ENCODE results near the gene FMN2. TPM values are rescaled to one million over a fixed set of nuclear protein-coding genes. Genes with fewer than 3 reads are reported as not detected.

Gene FMN2
- total and polyA plus RNA-seq, 2 experiments from 2014 or later, result 0.97 TPM; not detected in 1

DNA sequence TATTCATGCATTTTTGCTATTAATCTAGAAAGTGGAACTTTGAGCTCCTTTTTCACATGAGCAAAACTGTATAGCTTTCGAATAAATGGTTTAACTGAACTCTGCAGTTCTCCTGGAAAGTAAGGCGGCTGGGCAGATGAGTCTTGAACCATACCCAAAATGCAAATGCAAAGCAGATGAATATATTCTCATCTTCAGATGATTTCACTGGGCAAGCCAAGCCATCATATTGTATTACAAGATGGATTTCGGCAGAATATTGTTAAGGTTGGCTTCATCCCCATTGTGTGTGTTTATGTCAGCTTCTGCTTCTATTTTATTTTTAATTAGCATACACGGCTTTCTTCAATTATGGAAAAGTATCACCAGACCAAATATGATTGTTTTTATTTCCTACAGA lies 310.6 kb downstream of the FMN2 start:
- Histone ChIP-seq H3K9me3 (ENCODE audit: low read depth) (no peaks in the 10 kb centered on the region), H4K20me1 (ENCODE audit: insufficient read depth, poor library complexity, severe bottlenecking) (no peaks in the 10 kb centered on the region), H3K79me2 (no peaks in the 10 kb centered on the region), H3K4me3 (no peak overlapping the region), H3K27me3 (no peaks in the 10 kb centered on the region), H3K36me3 (replicated peaks; ENCODE audit: insufficient read depth, low read depth) (no peaks in the 10 kb centered on the region), H3K4me2 (no peak overlapping the region), H3K9me2 (replicated peaks; ENCODE audit: insufficient read depth) (no peaks in the 10 kb centered on the region), H2AFZ (no peak overlapping the region), H3K4me1 (ENCODE audit: insufficient read depth) (peaks cover 27% of the 10 kb centered on the region), H3K27ac (peak overlapping the region; percentile 42)
- 83% methylated on average over 4 of the region's 4 CpGs for WGBS (ENCODE audit: low lambda C conversion rate, missing lambda C conversion rate)
- no peak for DNase-seq (ENCODE audit: low spot score)
- TF ChIP-seq EZH2 (IDR thresholded peaks at IDR 0.05; ENCODE audit: borderline replicate concordance), result no peak
- TF ChIP-seq EZH2phosphoT487 (IDR thresholded peaks at IDR 0.05; ENCODE audit: low read depth, severe bottlenecking, unreplicated experiment), result no peak
- no peak for TF ChIP-seq CTCF (IDR thresholded peaks at IDR 0.05; ENCODE audit: poor library complexity)

DNA sequence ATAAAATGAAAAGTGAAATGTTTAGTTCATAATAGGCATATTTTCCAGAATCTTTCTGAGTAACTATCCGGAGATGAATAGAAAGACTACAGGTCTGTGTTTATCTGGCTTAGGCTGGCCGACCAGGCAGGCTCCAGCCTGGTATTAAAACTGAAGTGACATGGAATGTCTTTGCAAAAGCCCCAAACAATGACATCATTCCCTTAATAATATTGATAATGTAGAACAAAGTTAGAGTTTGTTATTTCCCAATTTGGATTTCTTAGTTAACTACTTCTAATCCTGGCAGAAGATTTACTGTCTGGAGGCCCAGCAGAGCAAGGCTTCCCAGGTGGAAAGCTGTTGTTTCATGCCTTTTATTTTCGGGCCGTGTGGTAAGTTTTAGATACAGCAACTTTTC lies 312.6 kb downstream of the FMN2 start:
- Histone ChIP-seq H3K9me2 (replicated peaks; ENCODE audit: insufficient read depth) (no peaks in the 10 kb centered on the region), H3K4me1 (ENCODE audit: insufficient read depth) (peaks cover 15% of the 10 kb centered on the region), H2AFZ (no peak overlapping the region), H3K4me2 (no peak overlapping the region), H3K9me3 (ENCODE audit: low read depth) (no peaks in the 10 kb centered on the region), H4K20me1 (ENCODE audit: insufficient read depth, poor library complexity, severe bottlenecking) (no peaks in the 10 kb centered on the region), H3K79me2 (no peaks in the 10 kb centered on the region), H3K27ac (peak overlapping the region; percentile 38), H3K36me3 (replicated peaks; ENCODE audit: insufficient read depth, low read depth) (no peaks in the 10 kb centered on the region), H3K4me3 (no peak overlapping the region), H3K27me3 (no peaks in the 10 kb centered on the region)
- no peak for DNase-seq (ENCODE audit: low spot score)
- WGBS (ENCODE audit: low lambda C conversion rate, missing lambda C conversion rate), result 48% methylated on average over 4 of the region's 4 CpGs
- TF ChIP-seq CTCF (IDR thresholded peaks at IDR 0.05; ENCODE audit: poor library complexity), result no peak
- no peak for TF ChIP-seq EZH2phosphoT487 (IDR thresholded peaks at IDR 0.05; ENCODE audit: low read depth, severe bottlenecking, unreplicated experiment)
- TF ChIP-seq EZH2 (IDR thresholded peaks at IDR 0.05; ENCODE audit: borderline replicate concordance), result no peak

GRCh38 chr1:240405751-240406150 lies 314.1 kb downstream of the FMN2 start:
- H3K36me3 ChIP-seq (replicated peaks; ENCODE audit: insufficient read depth, low read depth), result no peaks in the 10 kb centered on the region
- H3K4me1 ChIP-seq (ENCODE audit: insufficient read depth), result peaks cover 12% of the 10 kb centered on the region
- H3K27ac ChIP-seq, result no peak overlapping the region
- H3K4me3 ChIP-seq, result no peak overlapping the region
- H3K27me3 ChIP-seq, result no peaks in the 10 kb centered on the region
- H4K20me1 ChIP-seq (ENCODE audit: insufficient read depth, poor library complexity, severe bottlenecking), result no peaks in the 10 kb centered on the region
- no peaks in the 10 kb centered on the region for H3K9me3 ChIP-seq (ENCODE audit: low read depth)
- no peaks in the 10 kb centered on the region for H3K9me2 ChIP-seq (replicated peaks; ENCODE audit: insufficient read depth)
- WGBS (ENCODE audit: low lambda C conversion rate, missing lambda C conversion rate), result 84% methylated on average over 6 of the region's 12 CpGs
- no peak overlapping the region for H3K4me2 ChIP-seq
- no peak for DNase-seq (ENCODE audit: low spot score)
- H3K79me2 ChIP-seq, result no peaks in the 10 kb centered on the region
- TF ChIP-seq CTCF (IDR thresholded peaks at IDR 0.05; ENCODE audit: poor library complexity), result no peak
- TF ChIP-seq EZH2 (IDR thresholded peaks at IDR 0.05; ENCODE audit: borderline replicate concordance), result no peak
- TF ChIP-seq EZH2phosphoT487 (IDR thresholded peaks at IDR 0.05; ENCODE audit: low read depth, severe bottlenecking, unreplicated experiment), result no peak
- no peak overlapping the region for H2AFZ ChIP-seq

DNA sequence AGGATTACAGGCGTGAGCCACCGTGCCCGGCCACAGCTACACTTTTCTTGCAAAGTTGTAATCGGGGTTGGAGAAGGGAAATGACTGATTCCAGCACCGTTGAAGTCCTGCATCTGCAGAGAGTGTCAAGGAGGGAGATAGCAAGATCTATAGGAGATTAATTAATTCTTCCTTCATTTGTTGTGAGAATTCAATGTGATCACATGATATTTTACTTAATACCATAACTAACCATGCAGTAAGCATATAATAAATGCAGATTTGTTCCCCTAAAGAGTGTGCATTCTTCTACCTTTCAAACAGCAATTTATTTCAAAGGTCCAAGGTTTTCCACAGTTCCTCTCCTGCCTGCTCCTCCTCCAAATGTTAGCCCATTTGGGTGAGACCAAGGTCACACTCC lies 315.7 kb downstream of the FMN2 start:
- no peaks in the 10 kb centered on the region for H3K9me3 ChIP-seq (ENCODE audit: low read depth)
- H3K4me3 ChIP-seq, result no peak overlapping the region
- no peak overlapping the region for H2AFZ ChIP-seq
- peaks cover 8% of the 10 kb centered on the region for H3K4me1 ChIP-seq (ENCODE audit: insufficient read depth)
- H3K27me3 ChIP-seq, result no peaks in the 10 kb centered on the region
- no peaks in the 10 kb centered on the region for H3K9me2 ChIP-seq (replicated peaks; ENCODE audit: insufficient read depth)
- DNase-seq (ENCODE audit: low spot score), result no peak
- TF ChIP-seq EZH2 (IDR thresholded peaks at IDR 0.05; ENCODE audit: borderline replicate concordance), result no peak
- TF ChIP-seq CTCF (IDR thresholded peaks at IDR 0.05; ENCODE audit: poor library complexity), result no peak
- TF ChIP-seq EZH2phosphoT487 (IDR thresholded peaks at IDR 0.05; ENCODE audit: low read depth, severe bottlenecking, unreplicated experiment), result no peak
- no peak overlapping the region for H3K27ac ChIP-seq
- WGBS (ENCODE audit: low lambda C conversion rate, missing lambda C conversion rate), result 85% methylated on average over 5 of the region's 5 CpGs
- no peaks in the 10 kb centered on the region for H3K36me3 ChIP-seq (replicated peaks; ENCODE audit: insufficient read depth, low read depth)
- no peak overlapping the region for H3K4me2 ChIP-seq
- no peaks in the 10 kb centered on the region for H3K79me2 ChIP-seq
- H4K20me1 ChIP-seq (ENCODE audit: insufficient read depth, poor library complexity, severe bottlenecking), result no peaks in the 10 kb centered on the region
